ENCODE results near the gene KLF14. TPM values are rescaled to one million over a fixed set of nuclear protein-coding genes. Genes with fewer than 3 reads are reported as not detected.

Gene KLF14
- total RNA-seq, 2 experiments from 2014 or later, result not detected

- no peak overlapping the region for H3K27ac Mint-ChIP-seq
- POLR2A ChIA-PET, result interaction anchor here (0.6 kb wide), 2 partner anchors 161 to 723 kb away, joined by 3 read pairs; no protein-coding TSS in a partner anchor
- ATAC-seq (no peak), DNase-seq (no peak)
- CTCF ChIA-PET, result no interaction called here
- peaks cover 14% of the 10 kb centered on the region for H3K27me3 Mint-ChIP-seq
- no peak overlapping the region for H3K4me3 Mint-ChIP-seq
- H3K9me3 Mint-ChIP-seq, result no peaks in the 10 kb centered on the region
- H3K4me1 Mint-ChIP-seq (ENCODE audit: low read depth), result no peaks in the 10 kb centered on the region
- intact Hi-C loops (cut with micrococcal nuclease), result no loop called here
- TF ChIP-seq CTCF (IDR thresholded peaks at IDR 0.05), result no peak
- H3K36me3 Mint-ChIP-seq (ENCODE audit: low read depth), result no peaks in the 10 kb centered on the region
Observed at GRCh38 chr7:130719541-130719940, 14.5 kb downstream of the KLF14 start.

GRCh38 chr7:130712416-130712815 lies 21.6 kb downstream of the KLF14 start:
- Mint-ChIP-seq H3K27ac (no peak overlapping the region), H3K27me3 (peaks cover 11% of the 10 kb centered on the region), H3K4me1 (ENCODE audit: low read depth) (no peaks in the 10 kb centered on the region), H3K36me3 (ENCODE audit: low read depth) (no peaks in the 10 kb centered on the region), H3K9me3 (no peaks in the 10 kb centered on the region), H3K4me3 (no peak overlapping the region)
- ATAC-seq (no peak), DNase-seq (no peak)
- TF ChIP-seq CTCF (IDR thresholded peaks at IDR 0.05), result no peak
- ChIA-PET CTCF (no interaction called here), POLR2A (no interaction called here)
- intact Hi-C loops (cut with micrococcal nuclease), result no loop called here

- Mint-ChIP-seq H3K27ac (no peak overlapping the region), H3K36me3 (ENCODE audit: low read depth) (no peaks in the 10 kb centered on the region), H3K27me3 (peaks cover 26% of the 10 kb centered on the region), H3K9me3 (no peaks in the 10 kb centered on the region), H3K4me1 (ENCODE audit: low read depth) (no peaks in the 10 kb centered on the region), H3K4me3 (no peak overlapping the region)
- POLR2A ChIA-PET, result no interaction called here
- ATAC-seq, result no peak
- intact Hi-C loops (cut with micrococcal nuclease), result no loop called here
- no peak for DNase-seq
- CTCF ChIA-PET, result no interaction called here
- no peak for TF ChIP-seq CTCF (IDR thresholded peaks at IDR 0.05)
Observed at GRCh38 chr7:130708766-130709165, 25.2 kb downstream of the KLF14 start.

GRCh38 chr7:130708001-130708400 lies 26.0 kb downstream of the KLF14 start:
- Mint-ChIP-seq H3K4me3 (no peak overlapping the region), H3K27me3 (peaks cover 25% of the 10 kb centered on the region), H3K27ac (no peak overlapping the region), H3K4me1 (ENCODE audit: low read depth) (no peaks in the 10 kb centered on the region), H3K9me3 (no peaks in the 10 kb centered on the region), H3K36me3 (ENCODE audit: low read depth) (no peaks in the 10 kb centered on the region)
- DNase-seq (no peak), ATAC-seq (no peak)
- ChIA-PET POLR2A (no interaction called here), CTCF (interaction anchor here (0.7 kb wide), 2 partner anchors 178 to 869 kb away, joined by 3 read pairs; no protein-coding TSS in a partner anchor)
- TF ChIP-seq CTCF (IDR thresholded peaks at IDR 0.05), result no peak
- intact Hi-C loops (cut with micrococcal nuclease), result no loop called here

GRCh38 chr7:130703851-130704250 lies 30.2 kb downstream of the KLF14 start:
- no peaks in the 10 kb centered on the region for H3K4me1 Mint-ChIP-seq (ENCODE audit: low read depth)
- intact Hi-C loops (cut with micrococcal nuclease), result no loop called here
- no peaks in the 10 kb centered on the region for H3K9me3 Mint-ChIP-seq
- TF ChIP-seq CTCF (IDR thresholded peaks at IDR 0.05), result no peak
- H3K36me3 Mint-ChIP-seq (ENCODE audit: low read depth), result no peaks in the 10 kb centered on the region
- H3K27ac Mint-ChIP-seq, result no peak overlapping the region
- CTCF ChIA-PET, result no interaction called here
- peaks cover 20% of the 10 kb centered on the region for H3K27me3 Mint-ChIP-seq
- DNase-seq (no peak), ATAC-seq (no peak)
- no peak overlapping the region for H3K4me3 Mint-ChIP-seq
- POLR2A ChIA-PET, result no interaction called here
